ENCODE measurements around the gene ROCK2. TPM values are rescaled to one million over a fixed set of nuclear protein-coding genes. Genes with fewer than 3 reads are reported as not detected.

ROCK2 gene
- total and polyA plus RNA-seq, 3 donors from 2014 or later = 4.6 to 33.7 (median 31.3) TPM

- intact Hi-C loops (cut with DNase I; ENCODE audit: low total_unique reads) = no loop called here
- TF ChIP-seq CTCF (IDR thresholded peaks at IDR 0.05) (no peak), POLR2A (IDR thresholded peaks at IDR 0.05) (no peak)
- H3K27me3 ChIP-seq = no peaks in the 10 kb centered on the region
- peak overlapping the region in 1 of 2 donors; percentile 99 for H3K27ac ChIP-seq
- DNase-seq = no peak
- no peaks in the 10 kb centered on the region for H3K36me3 ChIP-seq (ENCODE audit: low read depth, missing control alignments)
- no peaks in the 10 kb centered on the region for H3K9me3 ChIP-seq
- WGBS, 2 donors = 58 to 74% methylated on average over 4 of the region's 4 CpGs
- no peak overlapping the region for H3K4me3 ChIP-seq
- peaks cover 8% of the 10 kb centered on the region for H3K4me1 ChIP-seq
These were observed 1.6 kb upstream of the ROCK2 start for GRCh38 chr2:11346023-11346482.

GRCh38 chr2:11344956-11345677, 681 bp upstream of the ROCK2 start:
- Histone ChIP-seq H3K27ac (peak overlapping the region; percentile 96 to 99), H3K36me3 (ENCODE audit: low read depth, missing control alignments) (no peaks in the 10 kb centered on the region), H3K4me1 (peaks cover 8% of the 10 kb centered on the region), H3K9me3 (no peaks in the 10 kb centered on the region), H3K27me3 (no peaks in the 10 kb centered on the region), H3K4me3 (peak overlapping the region; percentile 82 to 86)
- intact Hi-C loops (cut with DNase I; ENCODE audit: low total_unique reads) = no loop called here
- 0 to 1% methylated on average over 19 to 56 of the region's 58 CpGs for WGBS, 2 donors
- peak; percentile 62 for DNase-seq
- TF ChIP-seq POLR2A (IDR thresholded peaks at IDR 0.05) = no peak
- no peak for TF ChIP-seq CTCF (IDR thresholded peaks at IDR 0.05)

GRCh38 chr2:11343650-11344341, 640 bp downstream of the ROCK2 start:
- DNase-seq = peak; percentile 49
- H3K9me3 ChIP-seq = no peaks in the 10 kb centered on the region
- H3K27me3 ChIP-seq = no peaks in the 10 kb centered on the region
- H3K4me3 ChIP-seq = peak overlapping the region; percentile 82 to 88
- intact Hi-C loops (cut with DNase I; ENCODE audit: low total_unique reads) = no loop called here
- H3K27ac ChIP-seq = peak overlapping the region; percentile 92 to 99
- H3K36me3 ChIP-seq (ENCODE audit: low read depth, missing control alignments) = no peaks in the 10 kb centered on the region
- TF ChIP-seq CTCF (IDR thresholded peaks at IDR 0.05) (no peak), POLR2A (IDR thresholded peaks at IDR 0.05) (no peak)
- H3K4me1 ChIP-seq = peaks cover 8% of the 10 kb centered on the region
- WGBS, 2 donors = 0% methylated on average over 34 to 55 of the region's 55 CpGs

- WGBS, 2 donors = 0 to 2% methylated on average over 7 of the region's 7 CpGs
These were observed 1.1 kb downstream of the ROCK2 start for GRCh38 chr2:11343368-11343649.

More at GRCh38 chr2:11343368-11343649, 1.1 kb downstream of the ROCK2 start:
- Histone ChIP-seq H3K9me3 (no peaks in the 10 kb centered on the region), H3K27ac (peak overlapping the region; percentile 92 to 99), H3K4me1 (peaks cover 8% of the 10 kb centered on the region), H3K27me3 (no peaks in the 10 kb centered on the region), H3K4me3 (peak overlapping the region; percentile 82 to 88), H3K36me3 (ENCODE audit: low read depth, missing control alignments) (no peaks in the 10 kb centered on the region)
- intact Hi-C loops (cut with DNase I; ENCODE audit: low total_unique reads) = no loop called here
- no peak for DNase-seq
- no peak for TF ChIP-seq CTCF (IDR thresholded peaks at IDR 0.05)
- TF ChIP-seq POLR2A (IDR thresholded peaks at IDR 0.05) = no peak
